CD14-positive monocyte (primary cell): ENCODE data around the gene PPCS. TPM values are rescaled to one million over a fixed set of nuclear protein-coding genes. Genes with fewer than 3 reads are reported as not detected.
"Not testable (repeated sequence)": the region's sequence is repeated elsewhere in the genome, so short reads cannot be mapped to it uniquely, and the experiment has no call there.

Experiments used
- DNase-seq, 3 donors: peaks; one replicate each; pipeline ENCODE4 v3.0.0-alpha.2; 2011 to 2022
- H2AFZ ChIP-seq: 2 replicates; pipeline ENCODE4 v1.6.0; 2012; ENCODE audit warnings: mild to moderate bottlenecking, low read depth, low read length, inconsistent platforms; ENCODE audit not compliant: insufficient read depth, poor library complexity, severe bottlenecking
- H3K27ac ChIP-seq, 2 donors: 1 replicate in 1 of 2; 2 replicates in 1 of 2; pipeline ENCODE4 v1.5.1; 2012 to 2013; ENCODE audit warnings: low read length in 2 of 2, control low read depth in 1 of 2, inconsistent platforms in 1 of 2, low read depth in 1 of 2, mild to moderate bottlenecking in 1 of 2
- H3K27me3 ChIP-seq, 2 donors: one replicate each; pipeline versions ENCODE4 v1.6.0 to v1.6.1; 2011 to 2013; ENCODE audit warnings: low read length in 2 of 2; ENCODE audit not compliant: control insufficient read depth in 2 of 2, insufficient read depth in 2 of 2
- H3K36me3 ChIP-seq, 2 donors: replicated peaks in 1 of 2; 1 replicate in 1 of 2; 2 replicates in 1 of 2; pipeline versions ENCODE4 v1.5.1 to v1.6.1; 2012 to 2013; ENCODE audit warnings: low read length in 2 of 2, control low read depth in 1 of 2, inconsistent platforms in 1 of 2, mild to moderate bottlenecking in 1 of 2; ENCODE audit not compliant: insufficient read depth in 2 of 2, control insufficient read depth in 1 of 2
- H3K4me1 ChIP-seq, 2 donors: 1 replicate in 1 of 2; 2 replicates in 1 of 2; pipeline versions ENCODE4 v1.5.1 to v1.6.1; 2012 to 2013; ENCODE audit warnings: low read length in 2 of 2, control low read depth in 1 of 2, inconsistent platforms in 1 of 2, mild to moderate bottlenecking in 1 of 2, moderate library complexity in 1 of 2; ENCODE audit not compliant: insufficient read depth in 2 of 2, control insufficient read depth in 1 of 2
- H3K4me2 ChIP-seq: replicated peaks from 2 replicates; pipeline ENCODE3; 2012; ENCODE audit warnings: low read length, moderate library complexity, mild to moderate bottlenecking; ENCODE audit not compliant: poor library complexity, severe bottlenecking; ENCODE audit errors: extremely low read depth
- H3K4me3 ChIP-seq, 3 experiments: fragments of 200-600 bp in 1 of 3; sonication (generic) in 1 of 3; replicated peaks in 1 of 3; 1 replicate in 2 of 3; 2 replicates in 1 of 3; pipeline ENCODE4 v1.5.1; 2011 to 2013; ENCODE audit warnings: low read length in 3 of 3, mild to moderate bottlenecking in 3 of 3, control low read depth in 2 of 3, low read depth in 2 of 3, inconsistent platforms in 1 of 3, moderate library complexity in 1 of 3
- H3K79me2 ChIP-seq: 2 replicates; pipeline ENCODE4 v1.6.0; 2012; ENCODE audit warnings: mild to moderate bottlenecking, control low read depth, inconsistent platforms, low read length, moderate library complexity; ENCODE audit not compliant: insufficient read depth
- H3K9ac ChIP-seq: 2 replicates; pipeline ENCODE4 v1.6.0; 2017; ENCODE audit warnings: low read length, mild to moderate bottlenecking; ENCODE audit not compliant: insufficient read depth, poor library complexity, severe bottlenecking
- H3K9me3 ChIP-seq, 2 donors: replicated peaks in 1 of 2; 1 replicate in 1 of 2; 2 replicates in 1 of 2; pipeline versions ENCODE4 v1.5.1 to v1.6.1; 2012 to 2013; ENCODE audit warnings: low read length in 2 of 2, control low read depth in 1 of 2; ENCODE audit not compliant: control insufficient read depth in 1 of 2, insufficient read depth in 1 of 2
- H4K20me1 ChIP-seq: 2 replicates; pipeline ENCODE4 v1.6.0; 2012; ENCODE audit warnings: mild to moderate bottlenecking, low read length, control low read depth, moderate library complexity; ENCODE audit not compliant: insufficient read depth
- H3K27ac Mint-ChIP-seq, 7 donors: one replicate each; pipeline ENCODE4 v1.8.0; 2020; ENCODE audit warnings: mild to moderate bottlenecking in 7 of 7, mixed read lengths in 7 of 7, moderate library complexity in 6 of 7, inconsistent platforms in 2 of 7
- H3K27me3 Mint-ChIP-seq, 3 donors: one replicate each; pipeline ENCODE4 v1.8.0; 2021 to 2022; ENCODE audit warnings: low read depth in 3 of 3, mild to moderate bottlenecking in 3 of 3, mixed read lengths in 3 of 3, moderate library complexity in 3 of 3, inconsistent platforms in 1 of 3
- H3K36me3 Mint-ChIP-seq, 2 donors: one replicate each; pipeline ENCODE4 v1.8.0; 2020; ENCODE audit warnings: mixed read lengths in 2 of 2, inconsistent platforms in 1 of 2, mild to moderate bottlenecking in 1 of 2
- H3K4me1 Mint-ChIP-seq: one replicate; pipeline ENCODE4 v1.8.0; 2020; ENCODE audit warnings: mild to moderate bottlenecking, mixed read lengths
- H3K4me3 Mint-ChIP-seq, 2 donors: one replicate each; pipeline ENCODE4 v1.8.0; 2020; ENCODE audit warnings: mild to moderate bottlenecking in 2 of 2, mixed read lengths in 2 of 2, moderate library complexity in 1 of 2
- H3K9me3 Mint-ChIP-seq, 7 donors: one replicate each; pipeline ENCODE4 v1.8.0; 2020 to 2022; ENCODE audit warnings: mixed read lengths in 7 of 7, mild to moderate bottlenecking in 6 of 7, moderate library complexity in 6 of 7, inconsistent platforms in 2 of 7
- CTCF ChIP-seq: fragments of 200-600 bp; IDR thresholded peaks from one replicate; pipeline ENCODE4 v1.8.0; 2022; ENCODE audit warnings: antibody characterized with exemption, mild to moderate bottlenecking
- WGBS: methylation state at CpG from one replicate; pipeline ENCODE4 v1.1.5; 2013; ENCODE audit warnings: missing lambda C conversion rate; ENCODE audit not compliant: insufficient coverage; 5-methylcytosine and 5-hydroxymethylcytosine counted together
- intact Hi-C, 2 donors: fragments of 100-400 bp; cut with micrococcal nuclease; formaldehyde crosslinking; loops; one replicate each; pipeline versions ENCODE4 v1.15.0 to v1.15.1; 2023
- polyA plus RNA-seq, 3 donors: library from polyadenylated mRNA; depleted of rRNA in 1 of 3; unstranded in 2 of 3; stranded (reverse) in 1 of 3; fragments of 300-500 nt in 2 of 3; fragments of >200 nt in 1 of 3; fragmentation: Illumina TruSeq in 2 of 3; gene quantifications; 1 replicate in 2 of 3; 2 replicates in 1 of 3; pipeline ENCODE4 v1.2.3, GENCODE V29; 2012 to 2021

The PPCS gene
- polyA plus RNA-seq, 3 donors: 43.2 to 182 (median 176) TPM

- H3K4me3 Mint-ChIP-seq: no peak overlapping the region
- H3K4me3 ChIP-seq: no peak overlapping the region
- H3K9me3 ChIP-seq: no peaks in the 10 kb centered on the region
- no CpG with 5 or more reads among the region's 2 CpGs for WGBS
- H3K27me3 Mint-ChIP-seq: no peaks in the 10 kb centered on the region
- no peaks in the 10 kb centered on the region for H3K36me3 ChIP-seq
- H3K27ac ChIP-seq: no peak overlapping the region
- no peaks in the 10 kb centered on the region for H3K79me2 ChIP-seq
- H3K4me1 Mint-ChIP-seq: peaks cover 5% of the 10 kb centered on the region
- H3K4me1 ChIP-seq: peaks cover 0 to 4% of the 10 kb centered on the region in 2 donors
- no peaks in the 10 kb centered on the region for H3K27me3 ChIP-seq
- no peak overlapping the region for H2AFZ ChIP-seq
- no peak for DNase-seq
- H3K36me3 Mint-ChIP-seq: peaks cover 13 to 21% of the 10 kb centered on the region in 2 donors
- TF ChIP-seq CTCF: no peak
- H4K20me1 ChIP-seq: no peaks in the 10 kb centered on the region
- H3K27ac Mint-ChIP-seq: no peak overlapping the region
- H3K9ac ChIP-seq: no peak overlapping the region
- intact Hi-C loops: no loop called here
- no peak overlapping the region for H3K4me2 ChIP-seq
- H3K9me3 Mint-ChIP-seq: no peaks in the 10 kb centered on the region
Observed at GRCh38 chr1:42484382-42484781, 28.0 kb downstream of the PPCS start.

GRCh38 chr1:42490237-42490636, 33.9 kb downstream of the PPCS start:
- Mint-ChIP-seq H3K4me1 (no peaks in the 10 kb centered on the region), H3K27me3 (peaks cover 0 to 3% (median 0%) of the 10 kb centered on the region in 3 donors), H3K36me3 (peaks cover 5 to 15% of the 10 kb centered on the region in 2 donors), H3K4me3 (no peak overlapping the region), H3K27ac (no peak overlapping the region), H3K9me3 (peaks cover 0 to 14% (median 3%) of the 10 kb centered on the region in 7 donors)
- no peak overlapping the region for H2AFZ ChIP-seq
- no CpG with 5 or more reads among the region's 3 CpGs for WGBS
- intact Hi-C loops: no loop called here
- peaks cover 0 to 3% of the 10 kb centered on the region in 2 donors for H3K9me3 ChIP-seq
- no peaks in the 10 kb centered on the region for H4K20me1 ChIP-seq
- TF ChIP-seq CTCF: no peak
- H3K4me1 ChIP-seq: no peaks in the 10 kb centered on the region
- no peak overlapping the region for H3K4me3 ChIP-seq
- no peak overlapping the region for H3K27ac ChIP-seq
- no peaks in the 10 kb centered on the region for H3K79me2 ChIP-seq
- no peaks in the 10 kb centered on the region for H3K36me3 ChIP-seq
- no peaks in the 10 kb centered on the region for H3K27me3 ChIP-seq
- H3K9ac ChIP-seq: no peak overlapping the region
- no peak for DNase-seq
- no peak overlapping the region for H3K4me2 ChIP-seq

GRCh38 chr1:42502031-42502430, 45.7 kb downstream of the PPCS start:
- H3K4me1 Mint-ChIP-seq, intact Hi-C loops, H3K27ac ChIP-seq, H3K27me3 ChIP-seq, H2AFZ ChIP-seq, H4K20me1 ChIP-seq, H3K27me3 Mint-ChIP-seq, H3K79me2 ChIP-seq, H3K4me1 ChIP-seq, H3K4me2 ChIP-seq, H3K4me3 Mint-ChIP-seq, H3K27ac Mint-ChIP-seq, H3K4me3 ChIP-seq, DNase-seq, H3K9ac ChIP-seq: not testable (repeated sequence)
- Histone ChIP-seq H3K9me3 (peaks cover 30 to 44% of the 10 kb centered on the region in 2 donors), H3K36me3 (peaks cover 0 to 24% of the 10 kb centered on the region in 2 donors)
- Mint-ChIP-seq H3K36me3 (peaks cover 18 to 36% of the 10 kb centered on the region in 2 donors), H3K9me3 (peaks cover 20 to 59% (median 42%) of the 10 kb centered on the region in 7 donors)
- 97% methylated on average over 7 of the region's 11 CpGs for WGBS
